ENCODE results near the gene FTCD. TPM values are rescaled to one million over a fixed set of nuclear protein-coding genes. Genes with fewer than 3 reads are reported as not detected.
"Not testable (repeated sequence)": the region's sequence is repeated elsewhere in the genome, so short reads cannot be mapped to it uniquely, and the experiment has no call there.

FTCD gene
- total RNA-seq, 1 donor from 2014 or later: 0.33 TPM

GRCh38 chr21:46110499-46111192 is 44.7 kb downstream of the FTCD start:
- Histone ChIP-seq H3K36me3 (ENCODE audit: control insufficient read depth, insufficient read depth, low read length) (peaks cover 1% of the 10 kb centered on the region), H3K27me3 (ENCODE audit: control insufficient read depth, insufficient read depth, low read length) (no peaks in the 10 kb centered on the region), H3K4me3 (ENCODE audit: low read depth, low read length) (no peak overlapping the region)
- no peak for TF ChIP-seq CTCF (IDR thresholded peaks at IDR 0.05; ENCODE audit: insufficient read depth, low read length, poor library complexity, severe bottlenecking)
- DNase-seq (ENCODE audit: low read depth): no peak

GRCh38 chr21:46109313-46110221 is 45.8 kb downstream of the FTCD start:
- H3K36me3 ChIP-seq (ENCODE audit: control insufficient read depth, insufficient read depth, low read length): no peaks in the 10 kb centered on the region
- no peaks in the 10 kb centered on the region for H3K27me3 ChIP-seq (ENCODE audit: control insufficient read depth, insufficient read depth, low read length)
- no peak for TF ChIP-seq CTCF (IDR thresholded peaks at IDR 0.05; ENCODE audit: insufficient read depth, low read length, poor library complexity, severe bottlenecking)
- H3K4me3 ChIP-seq (ENCODE audit: low read depth, low read length): no peak overlapping the region
- DNase-seq (ENCODE audit: low read depth): no peak

GRCh38 chr21:46108827-46109312 is 46.5 kb downstream of the FTCD start:
- no peak overlapping the region for H3K4me3 ChIP-seq (ENCODE audit: low read depth, low read length)
- no peaks in the 10 kb centered on the region for H3K27me3 ChIP-seq (ENCODE audit: control insufficient read depth, insufficient read depth, low read length)
- no peaks in the 10 kb centered on the region for H3K36me3 ChIP-seq (ENCODE audit: control insufficient read depth, insufficient read depth, low read length)
- TF ChIP-seq CTCF (IDR thresholded peaks at IDR 0.05; ENCODE audit: insufficient read depth, low read length, poor library complexity, severe bottlenecking): no peak
- no peak for DNase-seq (ENCODE audit: low read depth)

GRCh38 chr21:46107376-46107775 is 48.0 kb downstream of the FTCD start:
- H3K27me3 ChIP-seq (ENCODE audit: control insufficient read depth, insufficient read depth, low read length); DNase-seq (ENCODE audit: low read depth); H3K36me3 ChIP-seq (ENCODE audit: control insufficient read depth, insufficient read depth, low read length); H3K4me3 ChIP-seq (ENCODE audit: low read depth, low read length): not testable (repeated sequence)

GRCh38 chr21:46104104-46104503 is 51.3 kb downstream of the FTCD start:
- Histone ChIP-seq H3K27me3 (ENCODE audit: control insufficient read depth, insufficient read depth, low read length) (peaks cover 2% of the 10 kb centered on the region), H3K4me3 (ENCODE audit: low read depth, low read length) (no peak overlapping the region), H3K36me3 (ENCODE audit: control insufficient read depth, insufficient read depth, low read length) (no peaks in the 10 kb centered on the region)
- no peak for TF ChIP-seq CTCF (IDR thresholded peaks at IDR 0.05; ENCODE audit: insufficient read depth, low read length, poor library complexity, severe bottlenecking)
- DNase-seq (ENCODE audit: low read depth): no peak

- Histone ChIP-seq H3K4me3 (ENCODE audit: low read depth, low read length) (no peak overlapping the region), H3K36me3 (ENCODE audit: control insufficient read depth, insufficient read depth, low read length) (no peaks in the 10 kb centered on the region), H3K27me3 (ENCODE audit: control insufficient read depth, insufficient read depth, low read length) (peaks cover 9% of the 10 kb centered on the region)
- TF ChIP-seq CTCF (IDR thresholded peaks at IDR 0.05; ENCODE audit: insufficient read depth, low read length, poor library complexity, severe bottlenecking): no peak
- DNase-seq (ENCODE audit: low read depth): no peak
Measured at GRCh38 chr21:46100906-46101305, 54.5 kb downstream of the FTCD start.
